Measurements from ENCODE around the gene OR6Q1. TPM values are rescaled to one million over a fixed set of nuclear protein-coding genes. Genes with fewer than 3 reads are reported as not detected.

OR6Q1 gene
- total and polyA plus RNA-seq, 2 of the 13 experiments (the other 11 are each of a cell fraction or from before 2014, with no cell fraction given) = not detected

DNA sequence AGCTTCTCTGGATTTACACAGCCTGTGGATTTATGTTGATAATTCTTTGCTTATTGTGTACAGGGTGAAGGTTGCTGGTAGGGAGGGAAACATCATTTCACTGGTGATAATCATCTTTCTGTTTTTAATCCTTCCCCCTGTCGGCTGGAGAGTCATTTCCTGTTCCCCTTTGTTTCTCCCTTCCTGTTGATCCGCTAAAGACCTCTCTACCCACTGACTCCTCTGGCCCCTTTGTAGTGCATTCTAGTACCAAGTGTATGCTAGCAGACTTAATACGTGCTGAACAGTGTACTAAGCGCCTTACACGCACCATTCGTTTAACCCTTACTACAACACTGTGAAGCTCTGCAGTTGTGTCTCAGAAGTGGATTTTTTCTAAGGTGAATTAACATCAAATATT is 26.1 kb upstream of the OR6Q1 start (continued):
- TF ChIP-seq SOX6 (IDR thresholded peaks at IDR 0.05) = no peak
- no peak for TF ChIP-seq SOX6 (CRISPR knock-in tag; IDR thresholded peaks at IDR 0.05)
- no peak for TF ChIP-seq ATF7-NPFF (CRISPR knock-in tag; IDR thresholded peaks at IDR 0.05; ENCODE audit: low read depth)
- TF ChIP-seq, protein P1, sequence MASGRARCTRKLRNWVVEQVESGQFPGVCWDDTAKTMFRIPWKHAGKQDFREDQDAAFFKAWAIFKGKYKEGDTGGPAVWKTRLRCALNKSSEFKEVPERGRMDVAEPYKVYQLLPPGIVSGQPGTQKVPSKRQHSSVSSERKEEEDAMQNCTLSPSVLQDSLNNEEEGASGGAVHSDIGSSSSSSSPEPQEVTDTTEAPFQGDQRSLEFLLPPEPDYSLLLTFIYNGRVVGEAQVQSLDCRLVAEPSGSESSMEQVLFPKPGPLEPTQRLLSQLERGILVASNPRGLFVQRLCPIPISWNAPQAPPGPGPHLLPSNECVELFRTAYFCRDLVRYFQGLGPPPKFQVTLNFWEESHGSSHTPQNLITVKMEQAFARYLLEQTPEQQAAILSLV (CRISPR knock-in tag; IDR thresholded peaks at IDR 0.05; ENCODE audit: borderline replicate concordance) = no peak
- TF ChIP-seq ZNF605 (CRISPR knock-in tag; IDR thresholded peaks at IDR 0.05) = no peak
- TF ChIP-seq, protein P2, sequence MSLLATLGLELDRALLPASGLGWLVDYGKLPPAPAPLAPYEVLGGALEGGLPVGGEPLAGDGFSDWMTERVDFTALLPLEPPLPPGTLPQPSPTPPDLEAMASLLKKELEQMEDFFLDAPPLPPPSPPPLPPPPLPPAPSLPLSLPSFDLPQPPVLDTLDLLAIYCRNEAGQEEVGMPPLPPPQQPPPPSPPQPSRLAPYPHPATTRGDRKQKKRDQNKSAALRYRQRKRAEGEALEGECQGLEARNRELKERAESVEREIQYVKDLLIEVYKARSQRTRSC (CRISPR knock-in tag; IDR thresholded peaks at IDR 0.05; ENCODE audit: low read depth) = no peak
- no peak for TF ChIP-seq ATM (IDR thresholded peaks at IDR 0.05; ENCODE audit: borderline replicate concordance)
- no peak for TF ChIP-seq NR2C2 (CRISPR knock-in tag; IDR thresholded peaks at IDR 0.05; ENCODE audit: borderline replicate concordance)
- TF ChIP-seq, protein P3, sequence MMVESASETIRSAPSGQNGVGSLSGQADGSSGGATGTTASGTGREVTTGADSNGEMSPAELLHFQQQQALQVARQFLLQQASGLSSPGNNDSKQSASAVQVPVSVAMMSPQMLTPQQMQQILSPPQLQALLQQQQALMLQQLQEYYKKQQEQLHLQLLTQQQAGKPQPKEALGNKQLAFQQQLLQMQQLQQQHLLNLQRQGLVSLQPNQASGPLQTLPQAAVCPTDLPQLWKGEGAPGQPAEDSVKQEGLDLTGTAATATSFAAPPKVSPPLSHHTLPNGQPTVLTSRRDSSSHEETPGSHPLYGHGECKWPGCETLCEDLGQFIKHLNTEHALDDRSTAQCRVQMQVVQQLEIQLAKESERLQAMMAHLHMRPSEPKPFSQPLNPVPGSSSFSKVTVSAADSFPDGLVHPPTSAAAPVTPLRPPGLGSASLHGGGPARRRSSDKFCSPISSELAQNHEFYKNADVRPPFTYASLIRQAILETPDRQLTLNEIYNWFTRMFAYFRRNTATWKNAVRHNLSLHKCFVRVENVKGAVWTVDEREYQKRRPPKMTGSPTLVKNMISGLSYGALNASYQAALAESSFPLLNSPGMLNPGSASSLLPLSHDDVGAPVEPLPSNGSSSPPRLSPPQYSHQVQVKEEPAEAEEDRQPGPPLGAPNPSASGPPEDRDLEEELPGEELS (CRISPR knock-in tag; IDR thresholded peaks at IDR 0.05) = no peak
- TF ChIP-seq SP140L (CRISPR knock-in tag; IDR thresholded peaks at IDR 0.05; ENCODE audit: borderline replicate concordance) = no peak
- TF ChIP-seq, protein P4, sequence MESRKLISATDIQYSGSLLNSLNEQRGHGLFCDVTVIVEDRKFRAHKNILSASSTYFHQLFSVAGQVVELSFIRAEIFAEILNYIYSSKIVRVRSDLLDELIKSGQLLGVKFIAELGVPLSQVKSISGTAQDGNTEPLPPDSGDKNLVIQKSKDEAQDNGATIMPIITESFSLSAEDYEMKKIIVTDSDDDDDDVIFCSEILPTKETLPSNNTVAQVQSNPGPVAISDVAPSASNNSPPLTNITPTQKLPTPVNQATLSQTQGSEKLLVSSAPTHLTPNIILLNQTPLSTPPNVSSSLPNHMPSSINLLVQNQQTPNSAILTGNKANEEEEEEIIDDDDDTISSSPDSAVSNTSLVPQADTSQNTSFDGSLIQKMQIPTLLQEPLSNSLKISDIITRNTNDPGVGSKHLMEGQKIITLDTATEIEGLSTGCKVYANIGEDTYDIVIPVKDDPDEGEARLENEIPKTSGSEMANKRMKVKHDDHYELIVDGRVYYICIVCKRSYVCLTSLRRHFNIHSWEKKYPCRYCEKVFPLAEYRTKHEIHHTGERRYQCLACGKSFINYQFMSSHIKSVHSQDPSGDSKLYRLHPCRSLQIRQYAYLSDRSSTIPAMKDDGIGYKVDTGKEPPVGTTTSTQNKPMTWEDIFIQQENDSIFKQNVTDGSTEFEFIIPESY (CRISPR knock-in tag; IDR thresholded peaks at IDR 0.05) = peak; percentile 72
- TF ChIP-seq, protein P5, sequence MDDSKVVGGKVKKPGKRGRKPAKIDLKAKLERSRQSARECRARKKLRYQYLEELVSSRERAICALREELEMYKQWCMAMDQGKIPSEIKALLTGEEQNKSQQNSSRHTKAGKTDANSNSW (CRISPR knock-in tag; IDR thresholded peaks at IDR 0.05; ENCODE audit: borderline replicate concordance) = no peak
- TF ChIP-seq, protein P6, sequence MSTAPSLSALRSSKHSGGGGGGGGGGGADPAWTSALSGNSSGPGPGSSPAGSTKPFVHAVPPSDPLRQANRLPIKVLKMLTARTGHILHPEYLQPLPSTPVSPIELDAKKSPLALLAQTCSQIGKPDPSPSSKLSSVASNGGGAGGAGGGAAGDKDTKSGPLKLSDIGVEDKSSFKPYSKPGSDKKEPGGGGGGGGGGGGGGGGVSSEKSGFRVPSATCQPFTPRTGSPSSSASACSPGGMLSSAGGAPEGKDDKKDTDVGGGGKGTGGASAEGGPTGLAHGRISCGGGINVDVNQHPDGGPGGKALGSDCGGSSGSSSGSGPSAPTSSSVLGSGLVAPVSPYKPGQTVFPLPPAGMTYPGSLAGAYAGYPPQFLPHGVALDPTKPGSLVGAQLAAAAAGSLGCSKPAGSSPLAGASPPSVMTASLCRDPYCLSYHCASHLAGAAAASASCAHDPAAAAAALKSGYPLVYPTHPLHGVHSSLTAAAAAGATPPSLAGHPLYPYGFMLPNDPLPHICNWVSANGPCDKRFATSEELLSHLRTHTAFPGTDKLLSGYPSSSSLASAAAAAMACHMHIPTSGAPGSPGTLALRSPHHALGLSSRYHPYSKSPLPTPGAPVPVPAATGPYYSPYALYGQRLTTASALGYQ (CRISPR knock-in tag; IDR thresholded peaks at IDR 0.05) = no peak
- no peak for TF ChIP-seq KDM3A (CRISPR knock-in tag; IDR thresholded peaks at IDR 0.05; ENCODE audit: low read depth)
- no peak for TF ChIP-seq GTF2F1 (IDR thresholded peaks at IDR 0.05; ENCODE audit: low read length)
- no peak for TF ChIP-seq ERF (CRISPR knock-in tag; IDR thresholded peaks at IDR 0.05)
